Activated CD8-positive, alpha-beta memory T cell treated with anti-CD3 and anti-CD28 coated beads for 1 hour (primary cell): ENCODE data around the gene SOX5.

Experiments used
- DNase-seq, 2 donors: peaks; one replicate each; pipeline ENCODE4 v3.0.0-alpha.2; 2020; ENCODE audit warnings: low read depth in 1 of 2; ENCODE audit errors: extremely low read depth in 1 of 2

Gene SOX5

DNA sequence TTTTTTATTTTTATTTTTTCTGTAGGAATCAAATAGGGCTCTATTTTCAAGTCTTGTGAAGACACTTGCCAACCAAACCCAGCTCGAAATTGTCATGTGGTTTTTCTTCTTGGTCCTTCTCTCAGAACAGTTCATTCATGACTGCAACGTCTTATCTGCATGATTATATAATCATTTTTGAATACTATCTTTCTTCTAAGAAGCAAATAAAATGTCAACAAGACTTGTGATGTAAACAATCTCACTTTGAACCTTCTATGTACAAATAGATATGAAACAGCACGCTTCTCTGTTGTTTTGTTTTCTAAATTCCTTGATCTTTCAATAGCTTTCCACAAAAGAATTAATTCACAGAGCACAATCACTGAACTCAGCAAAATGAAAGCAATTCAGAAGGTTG, 320.7 kb downstream of the SOX5 start:
- no peak for DNase-seq

DNA sequence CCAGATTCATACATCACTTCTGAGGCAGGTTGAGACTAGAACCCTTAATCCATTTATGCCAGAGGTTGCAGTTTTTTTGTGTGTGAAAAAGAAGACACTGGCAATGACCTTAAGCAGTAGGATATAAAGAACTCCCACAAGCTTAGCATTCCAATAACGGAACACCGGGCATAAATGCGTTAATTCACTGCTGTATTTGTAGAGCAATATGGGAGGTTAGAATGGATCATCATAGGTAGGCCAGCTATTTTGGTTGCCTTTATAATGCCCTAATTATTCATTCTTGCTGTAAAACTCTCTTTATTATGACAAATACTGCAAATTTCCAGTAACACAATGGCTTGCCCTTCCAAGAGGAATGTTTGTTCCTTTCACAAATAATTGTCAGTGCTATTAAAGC, 322.7 kb downstream of the SOX5 start:
- no peak for DNase-seq

DNA sequence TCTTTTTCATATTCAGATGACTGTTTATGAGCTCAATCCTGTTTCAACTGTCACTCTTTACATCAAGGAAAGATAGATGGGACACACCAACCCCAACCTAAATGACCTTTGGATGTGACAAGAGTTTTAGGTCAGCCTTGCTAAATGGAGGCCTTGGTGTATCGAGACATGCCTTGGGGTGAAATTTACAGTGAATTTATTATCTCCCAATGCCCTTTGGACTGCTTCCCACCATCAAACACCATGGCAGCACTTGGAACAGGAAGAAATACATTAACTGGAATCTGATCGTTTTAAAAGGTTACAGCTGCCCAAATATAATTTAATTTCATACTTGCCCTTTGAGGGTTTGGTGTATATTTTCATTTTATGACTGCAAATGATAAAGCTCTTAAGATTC, 327.6 kb downstream of the SOX5 start:
- no peak for DNase-seq

DNA sequence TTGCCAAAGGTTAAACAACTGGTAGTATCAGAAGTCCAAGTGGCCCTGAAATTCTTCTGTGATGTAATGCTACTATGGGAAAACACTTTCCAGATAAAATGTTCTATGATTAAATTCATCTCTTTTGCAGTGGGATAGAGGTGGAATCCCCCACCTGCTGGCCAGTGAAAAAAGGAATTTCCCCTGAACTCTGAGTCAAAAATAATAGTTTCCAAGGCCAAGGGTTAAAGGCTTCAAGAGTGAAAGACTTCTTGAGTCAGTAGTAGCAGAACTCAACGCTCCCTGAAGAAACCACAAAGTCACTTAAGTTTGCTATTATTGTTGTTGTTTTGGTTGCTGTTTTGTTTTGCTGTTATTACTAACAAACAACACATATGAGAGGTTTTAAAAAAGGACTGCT, 330.8 kb downstream of the SOX5 start:
- DNase-seq = no peak

DNA sequence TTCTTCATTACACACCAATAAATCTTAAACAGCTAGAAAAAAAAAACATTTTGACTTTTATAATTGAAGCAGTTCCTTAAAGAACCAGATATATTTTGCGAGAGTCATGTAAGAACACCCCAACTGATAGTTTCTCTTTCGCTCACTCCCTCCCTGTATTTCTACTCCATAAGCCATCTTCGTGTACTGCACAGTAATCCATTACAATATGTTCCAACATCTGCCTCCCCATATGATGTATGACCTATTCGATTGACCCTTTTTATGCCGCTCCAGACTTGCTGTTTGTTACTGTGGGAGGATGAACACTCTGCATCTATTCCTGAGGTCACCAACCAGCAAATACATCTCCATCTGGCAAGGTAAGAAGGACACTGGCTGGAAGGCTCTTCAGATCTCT, 331.7 kb downstream of the SOX5 start:
- DNase-seq = no peak

DNA sequence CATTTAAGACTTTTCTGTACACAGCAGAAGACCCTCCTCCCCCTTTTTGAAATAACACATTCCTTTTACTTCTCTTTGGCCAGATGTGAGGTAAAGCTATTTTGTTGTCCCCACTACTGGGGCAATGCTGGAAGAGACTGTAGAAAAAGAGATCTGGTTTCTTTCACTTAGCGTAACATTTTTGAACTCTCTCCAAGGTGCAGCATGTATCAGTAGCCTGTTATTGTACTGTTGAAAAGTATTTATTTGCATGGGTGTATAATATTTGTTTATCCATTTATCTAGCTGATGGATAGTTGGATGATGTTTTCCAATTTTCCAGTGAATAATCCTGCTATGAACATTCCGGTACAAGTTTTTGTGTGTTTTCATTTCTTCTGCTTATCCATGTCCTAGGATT, 335.2 kb downstream of the SOX5 start:
- no peak for DNase-seq

DNA sequence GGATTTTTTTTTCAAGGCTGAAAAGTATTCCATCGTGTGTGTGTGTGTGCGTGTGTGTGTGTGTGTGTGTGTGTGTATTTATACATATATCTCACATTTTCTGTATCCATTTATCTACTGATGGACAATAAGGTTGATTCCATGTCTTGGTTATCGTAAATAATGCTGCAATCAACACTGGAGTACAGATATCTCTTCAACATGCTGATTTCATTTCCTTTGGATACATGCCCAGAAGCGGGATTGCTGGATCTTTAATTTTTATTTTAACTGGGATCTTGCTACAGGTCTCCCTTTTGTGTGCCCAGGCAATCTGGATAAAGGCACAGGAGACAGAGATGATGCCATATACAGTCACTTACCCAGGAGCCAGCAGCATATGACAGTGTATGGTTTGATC, 338.1 kb downstream of the SOX5 start:
- no peak for DNase-seq

DNA sequence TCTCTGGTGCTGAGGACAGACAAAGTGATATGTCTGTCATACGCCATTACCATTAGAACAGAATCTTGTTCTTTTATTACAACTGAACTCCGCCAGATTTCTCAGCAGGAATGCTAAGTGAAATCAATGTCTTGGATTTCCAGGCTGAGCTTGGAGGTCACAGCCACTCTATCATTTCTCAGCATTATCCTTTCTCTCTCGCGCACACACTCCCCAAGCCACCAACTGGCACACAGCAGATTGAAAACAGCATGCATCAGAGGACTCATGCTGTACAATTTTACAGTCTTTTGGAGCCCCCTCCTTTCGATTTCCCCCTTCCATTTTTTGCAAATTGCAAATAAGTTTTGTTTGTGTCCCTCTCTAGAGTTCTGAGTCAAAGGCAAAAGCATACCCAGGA, 348.6 kb downstream of the SOX5 start:
- no peak for DNase-seq

DNA sequence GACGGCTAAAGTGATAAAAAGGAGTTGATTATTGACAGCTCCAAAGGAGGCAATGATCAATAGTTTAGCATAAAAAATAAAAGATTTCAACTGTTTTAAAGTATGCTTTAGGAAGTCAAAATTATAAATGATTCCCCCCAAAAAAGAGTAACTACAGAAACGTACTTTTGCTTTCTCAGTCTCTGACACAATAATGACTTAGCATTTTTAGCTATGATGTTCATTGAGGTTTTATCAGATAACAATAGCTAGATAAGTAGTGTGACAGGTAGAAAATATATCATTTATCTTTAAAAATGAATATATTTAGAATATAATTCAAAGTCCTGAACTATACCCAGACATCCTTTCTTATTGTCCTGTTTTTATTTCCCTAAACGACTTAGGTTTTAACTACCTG, 352.9 kb downstream of the SOX5 start:
- no peak for DNase-seq

DNA sequence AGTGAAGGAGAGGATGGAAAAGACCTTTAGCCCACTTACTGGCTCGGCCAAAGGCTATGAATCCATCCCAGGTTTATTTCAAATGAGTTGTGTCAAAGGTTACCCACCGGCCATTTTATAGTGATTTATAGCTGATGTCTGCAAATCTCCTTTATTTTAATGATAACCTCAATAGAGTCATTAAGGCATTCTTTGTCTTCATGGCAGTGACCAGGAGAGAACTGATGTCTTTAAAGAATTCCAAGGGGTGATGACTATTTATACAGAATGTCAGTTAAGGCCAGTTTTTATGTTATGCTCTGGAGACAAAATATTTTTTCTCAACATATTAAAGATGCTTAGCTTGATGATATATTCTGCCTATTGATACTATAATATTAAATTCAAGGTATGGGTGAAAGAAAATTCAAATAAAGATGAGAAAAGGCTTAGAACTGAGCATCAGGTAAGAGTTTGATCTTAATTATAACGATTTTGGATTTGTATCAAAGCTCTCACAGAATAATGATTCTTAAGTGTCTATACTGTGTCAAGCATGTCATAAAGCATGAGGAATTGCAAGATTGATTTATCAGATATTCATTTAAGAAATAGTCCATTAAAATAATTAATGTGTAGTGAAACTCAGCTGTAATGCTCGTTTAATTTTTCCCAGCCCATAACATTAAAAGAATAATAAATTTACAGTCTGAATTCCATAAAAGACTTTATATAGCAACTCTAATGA, 361.5 kb downstream of the SOX5 start:
- DNase-seq = no peak

DNA sequence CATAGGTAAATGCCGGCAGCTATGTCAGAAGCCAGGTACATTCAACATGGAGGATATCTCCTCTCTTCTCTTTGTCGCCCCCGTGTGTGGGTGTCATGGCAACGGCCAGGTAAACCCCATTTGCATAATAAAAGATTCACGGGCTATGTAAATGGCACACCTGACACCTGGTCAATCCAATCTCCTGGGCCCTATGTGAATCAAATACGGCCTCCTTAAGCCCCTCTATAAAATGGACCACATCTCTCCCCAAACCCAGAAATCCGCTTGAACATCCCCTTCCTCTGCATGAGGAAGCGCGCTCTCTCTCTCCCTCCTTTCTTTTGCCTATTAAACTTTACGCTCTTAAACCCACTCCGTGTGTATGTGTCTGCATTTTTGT, 363.7 kb downstream of the SOX5 start:
- DNase-seq = no peak

DNA sequence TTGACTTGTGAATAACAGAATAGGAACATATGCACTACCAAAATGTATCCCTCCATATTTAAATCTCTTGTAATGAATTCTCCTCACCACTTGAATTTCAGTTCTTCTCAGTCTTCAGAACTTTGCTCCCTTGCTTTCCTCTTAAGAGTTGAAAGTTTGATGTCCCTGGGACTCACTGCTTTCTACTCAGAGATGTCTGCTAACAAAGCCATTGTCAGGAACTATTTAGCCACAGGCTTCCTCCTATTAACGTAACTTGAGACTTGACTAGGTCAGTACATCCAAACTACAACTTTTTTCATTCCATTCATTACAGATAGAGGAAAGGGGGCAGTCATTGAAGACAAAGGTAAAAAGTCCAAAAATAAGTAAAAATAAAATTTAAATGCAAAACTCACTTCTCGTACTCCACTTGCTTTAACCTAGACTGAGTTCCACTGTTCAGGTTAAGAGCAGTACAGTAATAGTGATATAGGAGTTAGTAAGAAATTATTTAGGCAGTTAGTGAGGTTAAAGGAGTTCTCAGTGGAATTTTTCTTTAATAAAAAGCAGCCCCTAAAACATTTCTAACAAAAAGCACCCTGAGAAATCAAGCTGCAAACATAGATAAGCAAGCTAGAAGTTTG, 364.2 kb downstream of the SOX5 start:
- no peak for DNase-seq

DNA sequence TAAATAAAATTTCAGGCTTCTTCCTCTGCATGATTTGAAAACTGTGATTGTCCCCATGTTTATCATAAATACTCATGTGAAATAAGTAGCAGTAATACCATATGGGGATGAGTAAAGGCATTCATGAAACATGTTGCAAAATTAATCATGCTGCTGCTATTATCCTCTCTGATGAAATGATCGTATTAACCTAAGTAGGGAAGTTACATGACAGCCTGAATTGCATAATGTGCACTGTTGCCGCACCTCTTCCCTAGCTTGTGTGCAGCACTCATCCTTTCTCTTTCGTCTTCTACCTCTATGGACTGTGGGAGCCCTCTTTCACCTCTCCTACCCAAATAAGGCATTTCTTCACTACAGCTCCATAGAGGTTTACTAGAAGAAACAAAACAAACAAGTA, 367.6 kb downstream of the SOX5 start:
- no peak for DNase-seq

DNA sequence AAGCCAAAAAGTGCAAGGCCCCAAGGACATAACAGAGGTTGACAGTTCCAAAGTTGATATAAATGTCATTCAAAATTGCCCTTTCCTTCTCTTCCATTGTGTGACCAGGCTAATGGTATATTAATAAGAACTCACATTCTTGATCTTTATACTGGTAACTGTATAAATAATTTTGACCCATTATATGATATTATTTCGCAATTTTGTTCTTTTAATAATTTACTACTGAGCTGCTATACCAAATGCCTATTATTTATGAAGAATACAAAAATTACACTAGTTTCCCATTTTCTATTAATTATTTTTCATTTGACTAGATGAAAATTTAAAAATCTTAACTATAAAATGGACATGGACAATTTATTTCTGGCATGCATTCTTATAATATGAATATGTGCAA, 370.2 kb downstream of the SOX5 start:
- DNase-seq = no peak

DNA sequence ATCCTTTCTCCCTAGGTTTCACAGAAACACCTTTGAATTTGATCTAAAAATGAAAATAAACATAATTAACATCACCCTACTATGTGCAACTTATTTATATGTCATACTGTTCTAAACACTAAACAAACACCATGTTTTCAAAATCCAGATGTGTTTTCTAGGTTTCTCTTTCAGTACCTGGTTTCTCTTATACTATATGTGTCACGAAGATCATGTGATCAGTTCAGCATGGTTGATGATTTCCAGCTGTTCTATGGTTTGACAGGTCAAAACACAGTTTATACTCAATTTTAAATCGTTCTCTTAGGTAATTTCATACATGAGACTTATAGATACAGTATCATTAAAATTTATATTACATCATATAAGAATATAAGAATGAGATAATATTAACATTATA, 373.1 kb downstream of the SOX5 start:
- DNase-seq = no peak

DNA sequence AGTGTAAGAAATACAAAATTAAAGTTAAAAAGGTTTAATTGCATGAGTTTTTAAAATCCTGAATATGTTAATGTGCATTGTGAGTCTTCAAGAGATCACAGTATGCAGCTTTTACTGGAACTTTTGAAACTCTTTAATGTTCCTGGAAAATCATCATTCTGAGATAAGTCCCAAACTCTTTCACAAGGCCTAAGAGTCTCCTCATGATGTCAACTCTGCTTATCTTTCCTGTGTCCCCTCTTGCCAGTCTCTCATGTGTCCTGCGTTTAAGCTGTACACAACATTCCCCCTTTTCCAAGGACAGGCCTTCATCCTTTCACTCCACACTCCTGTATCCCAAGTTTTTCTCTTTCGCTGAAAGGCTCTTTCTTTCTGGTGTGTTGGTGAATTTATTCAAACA, 380.1 kb downstream of the SOX5 start:
- DNase-seq = no peak

DNA sequence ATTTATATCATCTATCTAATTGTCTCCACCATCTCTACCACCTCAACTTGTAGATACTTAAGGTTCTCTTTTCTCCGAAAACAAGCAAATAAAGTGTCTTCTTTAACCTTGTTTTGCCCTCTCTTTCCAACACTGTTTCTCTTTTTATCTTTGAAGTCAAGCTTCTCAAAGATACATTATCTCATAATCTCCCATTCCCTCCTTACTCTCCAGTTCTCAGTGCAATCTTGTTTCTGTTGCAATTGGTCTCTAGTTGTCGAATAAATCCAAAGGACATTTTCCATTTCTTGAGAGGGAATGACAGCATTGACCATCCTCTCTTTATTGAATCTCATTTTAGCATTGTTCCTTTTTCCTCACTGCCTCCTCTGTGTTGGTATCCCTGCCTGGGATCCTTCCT, 383.3 kb downstream of the SOX5 start:
- DNase-seq = no peak

DNA sequence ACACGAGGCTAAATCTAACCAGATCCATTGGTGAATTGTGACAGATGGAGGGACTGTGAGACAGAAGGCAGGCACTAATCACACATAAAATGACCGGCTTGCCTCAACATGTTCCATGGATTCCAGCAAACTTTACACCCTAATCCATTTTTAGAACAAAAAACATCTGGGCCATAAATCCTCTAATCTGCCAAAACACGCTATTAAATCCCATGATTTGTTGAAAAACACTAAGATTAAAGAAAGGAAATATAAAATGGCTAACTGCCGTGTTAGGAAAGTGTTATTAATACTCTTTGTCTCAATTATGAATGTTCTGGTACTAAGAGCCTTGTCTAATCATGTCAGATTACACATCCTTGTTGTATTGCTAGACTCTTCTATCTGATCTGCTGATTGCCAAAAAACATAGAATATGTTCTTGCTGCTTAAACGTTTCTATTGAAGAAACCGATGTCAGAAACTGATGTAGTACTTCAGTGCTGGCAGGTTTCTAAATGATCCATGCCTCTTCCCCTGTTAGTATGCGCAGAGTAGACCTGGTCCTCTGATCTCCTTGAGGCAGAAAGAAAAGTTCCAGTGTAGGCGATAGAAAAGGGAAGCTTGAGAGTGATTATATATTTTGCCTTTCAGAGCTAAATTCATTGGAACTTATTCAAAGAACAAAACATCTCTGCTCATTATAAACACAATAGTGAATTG, 384.9 kb downstream of the SOX5 start:
- DNase-seq = no peak

DNA sequence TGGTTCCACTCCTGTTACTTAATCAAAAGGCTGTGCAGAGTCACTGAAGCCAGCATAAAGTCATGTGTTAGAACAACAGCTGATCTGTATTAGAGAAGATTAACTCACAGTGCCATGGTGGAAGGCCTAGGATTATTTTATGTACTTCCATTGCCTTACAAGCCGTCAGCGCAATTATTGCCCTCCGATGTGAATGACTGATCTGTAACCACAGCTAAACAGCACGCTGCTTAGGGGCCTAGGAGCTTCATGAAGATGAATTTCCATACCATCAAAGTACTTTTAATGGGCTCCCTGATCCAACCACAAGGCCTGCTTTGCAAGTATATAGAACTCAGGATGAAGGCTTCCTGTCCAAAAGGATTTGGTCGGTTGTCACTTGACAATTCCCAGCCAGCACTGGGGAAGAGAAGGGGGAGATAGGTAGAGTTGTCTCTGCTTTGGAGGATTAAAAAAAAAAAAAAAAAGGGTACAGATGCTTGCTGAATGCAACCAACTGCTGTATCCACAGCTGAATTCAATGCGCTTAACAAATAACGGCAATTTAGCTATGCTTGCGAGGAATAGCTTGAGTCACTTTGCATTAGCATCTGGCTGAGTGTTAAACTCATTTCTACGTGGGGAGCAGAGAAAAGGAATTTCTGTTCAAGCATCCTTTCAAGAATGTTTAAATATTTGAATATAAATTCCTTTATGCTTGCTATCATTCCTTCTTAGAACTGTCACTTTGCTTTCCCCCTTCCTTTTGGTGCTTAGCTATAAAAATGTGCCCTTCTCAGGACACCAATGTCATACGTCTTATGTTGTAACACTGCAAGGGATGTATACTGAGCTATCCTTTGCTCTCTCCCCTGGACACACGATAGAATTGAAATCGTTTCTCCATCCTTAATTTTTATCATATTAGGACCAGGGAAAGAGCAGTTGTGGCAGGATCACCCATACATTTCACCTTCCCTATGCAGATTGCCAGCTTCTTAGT, 387.8 kb downstream of the SOX5 start:
- no peak for DNase-seq

DNA sequence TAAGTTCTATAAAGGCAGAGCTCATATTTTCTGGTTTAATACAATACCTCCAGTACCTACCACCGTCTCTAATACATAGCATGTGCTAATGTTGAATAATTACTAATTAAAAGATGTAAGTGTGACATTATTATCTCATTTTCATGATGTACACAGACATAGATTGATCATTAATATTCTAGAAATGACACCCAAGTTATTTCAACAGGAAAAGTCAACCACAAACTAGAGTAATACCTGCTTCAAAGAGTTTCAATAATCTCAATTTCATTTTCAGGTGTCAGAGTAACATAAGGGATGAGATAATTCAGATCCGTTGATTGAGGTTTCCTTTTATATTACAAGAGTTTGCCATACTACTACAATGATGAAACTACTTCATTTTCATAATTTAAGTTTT, 388.9 kb downstream of the SOX5 start:
- no peak for DNase-seq

DNA sequence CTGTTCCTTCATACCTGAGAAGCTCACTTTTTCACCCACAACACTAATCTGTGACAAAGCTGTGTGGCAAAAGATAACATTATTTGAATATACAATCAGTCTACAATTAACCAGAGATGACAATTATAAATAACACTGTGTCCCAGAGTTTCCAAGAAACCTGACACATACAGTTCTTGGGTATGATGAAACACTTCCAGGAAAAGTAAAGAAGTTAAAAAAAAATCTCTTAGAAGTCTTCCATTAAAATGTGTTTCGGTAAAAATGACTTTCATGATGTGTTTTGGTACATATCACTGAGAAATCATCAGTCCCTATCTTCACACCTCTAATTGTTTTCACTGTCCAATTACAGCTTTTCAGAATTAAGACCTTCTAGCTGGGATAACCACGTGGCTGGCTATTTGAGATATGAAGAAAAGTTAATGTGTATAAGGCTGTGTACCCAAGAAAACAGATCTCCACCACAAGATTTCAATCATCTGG, 390.2 kb downstream of the SOX5 start:
- no peak for DNase-seq
